ENCODE measurements around the gene IGF2BP3.

- TF ChIP-seq CTCF (IDR thresholded peaks at IDR 0.05 in 8 of 11, conservative IDR thresholded peaks at IDR 0.05 in 3 of 11) (no peak), POLR2A (IDR thresholded peaks at IDR 0.05) (no peak)
Measured at GRCh38 chr7:23472956-23473843, 2.9 kb upstream of the IGF2BP3 start.

All from spleen (tissue), 7 donors.